Stimulated activated CD8-positive, alpha-beta memory T cell treated with anti-CD3 and anti-CD28 coated beads, Interleukin-4, amount 100 ng/mL, for 48 hours (primary cell): Measurements from ENCODE around the gene PLXNB1.
"Not testable (repeated sequence)": the region's sequence is repeated elsewhere in the genome, so short reads cannot be mapped to it uniquely, and the experiment has no call there.

ENCODE experiments used
- DNase-seq: peaks from one replicate; pipeline ENCODE4 v3.0.0-alpha.2; 2020

PLXNB1 gene, protein sequence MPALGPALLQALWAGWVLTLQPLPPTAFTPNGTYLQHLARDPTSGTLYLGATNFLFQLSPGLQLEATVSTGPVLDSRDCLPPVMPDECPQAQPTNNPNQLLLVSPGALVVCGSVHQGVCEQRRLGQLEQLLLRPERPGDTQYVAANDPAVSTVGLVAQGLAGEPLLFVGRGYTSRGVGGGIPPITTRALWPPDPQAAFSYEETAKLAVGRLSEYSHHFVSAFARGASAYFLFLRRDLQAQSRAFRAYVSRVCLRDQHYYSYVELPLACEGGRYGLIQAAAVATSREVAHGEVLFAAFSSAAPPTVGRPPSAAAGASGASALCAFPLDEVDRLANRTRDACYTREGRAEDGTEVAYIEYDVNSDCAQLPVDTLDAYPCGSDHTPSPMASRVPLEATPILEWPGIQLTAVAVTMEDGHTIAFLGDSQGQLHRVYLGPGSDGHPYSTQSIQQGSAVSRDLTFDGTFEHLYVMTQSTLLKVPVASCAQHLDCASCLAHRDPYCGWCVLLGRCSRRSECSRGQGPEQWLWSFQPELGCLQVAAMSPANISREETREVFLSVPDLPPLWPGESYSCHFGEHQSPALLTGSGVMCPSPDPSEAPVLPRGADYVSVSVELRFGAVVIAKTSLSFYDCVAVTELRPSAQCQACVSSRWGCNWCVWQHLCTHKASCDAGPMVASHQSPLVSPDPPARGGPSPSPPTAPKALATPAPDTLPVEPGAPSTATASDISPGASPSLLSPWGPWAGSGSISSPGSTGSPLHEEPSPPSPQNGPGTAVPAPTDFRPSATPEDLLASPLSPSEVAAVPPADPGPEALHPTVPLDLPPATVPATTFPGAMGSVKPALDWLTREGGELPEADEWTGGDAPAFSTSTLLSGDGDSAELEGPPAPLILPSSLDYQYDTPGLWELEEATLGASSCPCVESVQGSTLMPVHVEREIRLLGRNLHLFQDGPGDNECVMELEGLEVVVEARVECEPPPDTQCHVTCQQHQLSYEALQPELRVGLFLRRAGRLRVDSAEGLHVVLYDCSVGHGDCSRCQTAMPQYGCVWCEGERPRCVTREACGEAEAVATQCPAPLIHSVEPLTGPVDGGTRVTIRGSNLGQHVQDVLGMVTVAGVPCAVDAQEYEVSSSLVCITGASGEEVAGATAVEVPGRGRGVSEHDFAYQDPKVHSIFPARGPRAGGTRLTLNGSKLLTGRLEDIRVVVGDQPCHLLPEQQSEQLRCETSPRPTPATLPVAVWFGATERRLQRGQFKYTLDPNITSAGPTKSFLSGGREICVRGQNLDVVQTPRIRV (N-terminal part only)

DNA sequence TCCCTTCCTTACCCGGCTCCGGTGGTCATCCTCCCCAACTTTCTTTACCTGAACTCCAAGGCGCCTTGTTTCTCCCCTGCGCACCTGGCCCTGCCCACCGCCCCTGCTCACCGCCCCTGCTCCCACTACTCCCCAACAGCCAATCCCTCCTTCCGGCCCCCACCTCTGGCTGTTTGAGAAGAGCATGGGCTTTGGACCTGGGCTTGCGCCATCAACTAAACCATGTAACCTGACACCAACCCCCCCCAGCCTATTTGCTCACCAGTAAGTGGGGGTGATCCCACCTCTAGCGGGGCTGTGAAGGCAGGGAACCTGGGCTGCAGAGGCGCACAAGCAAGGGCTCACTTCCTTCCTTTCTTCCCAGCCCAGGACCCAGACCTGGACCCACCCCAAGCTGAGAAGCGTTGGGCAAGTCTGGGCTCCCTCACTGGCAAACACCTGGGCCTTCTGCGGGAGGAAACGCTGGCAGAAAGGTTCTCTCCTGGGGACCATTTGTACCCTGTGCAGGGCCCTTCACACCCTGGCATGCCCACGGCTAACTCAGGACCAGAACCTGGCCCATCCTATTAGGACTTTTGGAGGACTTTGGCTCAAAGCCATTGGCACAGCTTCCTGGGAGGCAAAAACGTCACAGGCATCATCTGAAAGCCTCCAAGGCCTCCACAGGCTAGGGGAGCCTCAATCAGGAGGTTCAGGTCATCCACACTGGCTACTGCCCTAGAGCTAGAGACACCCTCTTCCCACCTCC lies at the start of gene PLXNB1:
PLXNB1 (minus strand) TSS at position 127 of the 748 bp plus-strand sequence. CDS start 5,475 bp downstream, outside the sequence.
- DNase-seq: no peak

- peak; percentile 66 for DNase-seq
These were observed 49.0 kb upstream of the PLXNB1 start for GRCh38 chr3:48478626-48479555.

DNA sequence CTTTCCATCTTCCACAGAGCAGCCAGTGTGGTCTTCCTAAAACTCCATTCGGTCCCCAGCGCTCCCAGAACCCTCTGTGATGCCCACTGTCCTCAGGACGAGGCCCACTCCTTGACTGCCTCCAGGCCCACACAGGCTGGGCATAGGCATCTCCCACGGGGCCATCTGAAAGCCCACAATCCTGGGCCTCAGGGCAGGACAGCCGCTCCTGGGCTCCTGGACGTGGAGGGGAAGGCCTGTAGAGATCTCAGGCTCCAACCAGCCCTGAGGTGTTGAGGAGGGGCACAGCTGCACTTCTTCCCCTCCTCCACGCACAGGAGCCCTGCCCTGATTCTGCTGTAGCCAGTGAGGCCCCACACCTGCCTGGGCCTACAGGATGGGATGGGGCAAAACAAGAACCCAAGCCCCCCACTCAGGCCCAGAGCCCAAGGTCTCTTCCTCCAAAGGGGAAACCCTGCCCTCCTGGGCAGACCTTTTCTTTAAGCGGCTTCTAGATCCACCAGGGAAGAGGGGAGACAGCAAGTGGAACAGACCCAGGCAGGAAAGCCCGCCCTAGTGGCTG lies 48.2 kb upstream of the PLXNB1 start:
- DNase-seq: no peak

DNA sequence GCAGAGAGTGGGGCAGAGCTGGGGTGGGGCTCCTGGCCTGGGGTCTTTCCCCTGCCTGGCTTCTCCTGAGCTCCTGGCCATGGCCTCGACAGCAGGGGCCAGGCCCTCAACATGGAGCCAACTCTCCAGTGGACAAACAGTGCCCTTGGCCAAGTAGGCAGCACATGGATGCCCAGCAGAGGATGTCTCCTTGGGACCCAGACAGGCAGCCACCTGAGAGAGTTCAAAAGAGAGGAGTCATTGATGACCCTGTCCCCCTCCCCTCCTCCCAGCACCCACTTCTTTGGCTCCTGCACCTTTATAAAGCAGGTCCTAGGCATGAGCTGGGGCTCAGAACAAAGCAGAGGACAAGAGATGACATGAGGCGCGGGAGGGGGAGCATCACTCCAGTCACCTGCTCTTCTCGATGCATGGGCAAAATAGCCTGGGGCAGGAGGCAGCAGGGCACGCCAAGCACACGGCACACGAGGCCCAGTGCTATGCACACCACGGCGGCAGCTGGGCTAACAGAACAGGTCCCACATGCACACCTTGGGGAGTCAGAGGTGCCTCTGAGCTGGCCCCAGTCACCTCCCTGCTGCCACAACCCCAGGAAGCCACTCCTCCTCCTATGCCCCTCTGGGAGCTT lies 46.7 kb upstream of the PLXNB1 start:
- no peak for DNase-seq

- DNase-seq: no peak
These were observed 45.3 kb upstream of the PLXNB1 start for GRCh38 chr3:48475188-48475587.

DNA sequence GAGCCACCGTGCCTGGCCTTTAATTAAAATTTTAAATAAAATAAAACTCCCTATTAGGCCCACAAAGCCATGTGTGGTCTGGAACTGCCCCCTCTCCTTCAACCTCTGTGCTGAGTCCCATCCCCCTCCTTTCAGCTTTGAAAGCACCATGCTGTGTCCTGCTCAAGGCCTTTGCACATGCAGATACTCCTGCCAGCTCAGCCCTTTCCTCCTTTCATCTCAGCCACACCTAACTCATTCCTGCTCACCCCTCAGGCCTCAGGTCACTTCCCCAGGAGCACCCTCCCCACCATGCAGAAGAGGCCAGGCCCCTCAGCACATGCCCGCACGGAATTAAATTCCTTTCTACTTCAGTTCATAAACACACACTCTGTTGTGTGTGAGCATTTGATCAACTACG lies 44.7 kb upstream of the PLXNB1 start:
- DNase-seq: no peak

GRCh38 chr3:48474031-48474430 lies 44.1 kb upstream of the PLXNB1 start:
- DNase-seq: not testable (repeated sequence)

GRCh38 chr3:48473617-48473952 lies 43.7 kb upstream of the PLXNB1 start:
- DNase-seq: no peak

DNA sequence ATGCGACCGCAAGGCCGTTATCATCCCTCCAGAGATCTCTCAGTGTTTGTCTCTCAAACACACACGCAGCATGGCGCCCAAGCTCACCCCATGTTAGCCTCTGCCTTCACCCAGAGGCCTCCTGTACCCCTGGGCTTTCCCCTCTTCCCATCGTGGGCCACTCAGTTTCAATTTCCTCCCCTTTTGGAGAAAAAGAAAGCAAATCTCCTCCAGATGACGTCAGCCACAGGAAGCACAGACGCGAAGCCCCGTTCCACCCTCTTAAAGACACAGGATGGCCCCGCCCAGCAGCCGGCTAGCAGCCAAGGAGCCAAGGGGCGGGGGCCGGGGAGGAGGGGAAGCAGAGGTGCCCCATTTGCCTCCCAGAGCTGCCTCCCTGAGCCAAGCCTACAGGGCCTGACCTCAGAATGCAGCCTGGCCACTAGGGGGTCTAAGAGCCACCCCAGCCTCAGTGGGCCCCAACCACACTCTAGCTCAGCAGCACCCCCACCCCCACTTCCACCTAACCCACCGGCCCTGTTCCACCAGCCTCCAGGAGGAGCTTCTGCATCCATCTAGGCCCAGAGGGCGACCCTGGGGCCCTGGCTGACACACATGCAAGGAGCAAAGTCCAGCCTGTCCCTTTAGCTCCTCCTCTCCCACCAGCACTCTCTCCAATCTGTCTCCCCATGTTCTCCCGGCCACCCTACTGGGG lies 43.2 kb upstream of the PLXNB1 start:
- peak; percentile 96 for DNase-seq

DNA sequence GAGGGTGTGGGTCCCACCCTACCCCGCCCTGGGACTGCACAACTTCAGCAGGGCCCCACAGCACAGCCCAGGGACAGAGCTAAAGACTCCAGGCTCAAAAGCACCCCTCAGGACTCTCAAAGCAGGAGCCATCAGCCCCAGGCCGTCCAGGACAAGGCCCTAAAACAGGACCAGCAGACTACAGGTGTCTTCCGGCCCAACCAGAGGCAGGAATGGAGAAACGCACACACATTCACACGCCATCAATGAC lies 42.7 kb upstream of the PLXNB1 start:
- no peak for DNase-seq

DNA sequence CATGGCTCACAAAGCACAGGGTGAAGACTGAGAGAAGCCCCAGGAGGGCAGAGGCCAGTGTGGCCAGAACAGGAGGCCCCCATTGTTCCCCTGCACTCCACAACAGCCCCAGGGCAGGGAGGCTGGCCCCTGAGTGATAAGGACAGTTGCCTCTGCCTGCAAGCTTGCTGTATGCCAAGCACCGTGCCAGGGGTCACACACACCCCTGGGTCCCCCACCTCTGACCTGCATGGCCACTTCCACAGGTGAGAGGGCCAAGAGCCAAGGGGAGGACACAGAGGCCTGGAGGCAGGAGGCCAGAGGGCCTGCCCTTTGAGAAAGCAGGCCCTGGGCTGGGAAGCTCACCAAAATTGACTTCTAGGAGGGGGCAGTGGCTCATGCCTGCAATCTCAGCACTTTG lies 40.4 kb upstream of the PLXNB1 start:
- no peak for DNase-seq

GRCh38 chr3:48469046-48469915 lies 39.4 kb upstream of the PLXNB1 start:
- no peak for DNase-seq

GRCh38 chr3:48468329-48468731 lies 38.4 kb upstream of the PLXNB1 start:
- DNase-seq: no peak

- no peak for DNase-seq
These were observed 37.8 kb upstream of the PLXNB1 start for GRCh38 chr3:48467473-48468267.

GRCh38 chr3:48467110-48467454 lies 37.2 kb upstream of the PLXNB1 start:
- no peak for DNase-seq

GRCh38 chr3:48466386-48467109 lies 36.7 kb upstream of the PLXNB1 start:
- no peak for DNase-seq

DNA sequence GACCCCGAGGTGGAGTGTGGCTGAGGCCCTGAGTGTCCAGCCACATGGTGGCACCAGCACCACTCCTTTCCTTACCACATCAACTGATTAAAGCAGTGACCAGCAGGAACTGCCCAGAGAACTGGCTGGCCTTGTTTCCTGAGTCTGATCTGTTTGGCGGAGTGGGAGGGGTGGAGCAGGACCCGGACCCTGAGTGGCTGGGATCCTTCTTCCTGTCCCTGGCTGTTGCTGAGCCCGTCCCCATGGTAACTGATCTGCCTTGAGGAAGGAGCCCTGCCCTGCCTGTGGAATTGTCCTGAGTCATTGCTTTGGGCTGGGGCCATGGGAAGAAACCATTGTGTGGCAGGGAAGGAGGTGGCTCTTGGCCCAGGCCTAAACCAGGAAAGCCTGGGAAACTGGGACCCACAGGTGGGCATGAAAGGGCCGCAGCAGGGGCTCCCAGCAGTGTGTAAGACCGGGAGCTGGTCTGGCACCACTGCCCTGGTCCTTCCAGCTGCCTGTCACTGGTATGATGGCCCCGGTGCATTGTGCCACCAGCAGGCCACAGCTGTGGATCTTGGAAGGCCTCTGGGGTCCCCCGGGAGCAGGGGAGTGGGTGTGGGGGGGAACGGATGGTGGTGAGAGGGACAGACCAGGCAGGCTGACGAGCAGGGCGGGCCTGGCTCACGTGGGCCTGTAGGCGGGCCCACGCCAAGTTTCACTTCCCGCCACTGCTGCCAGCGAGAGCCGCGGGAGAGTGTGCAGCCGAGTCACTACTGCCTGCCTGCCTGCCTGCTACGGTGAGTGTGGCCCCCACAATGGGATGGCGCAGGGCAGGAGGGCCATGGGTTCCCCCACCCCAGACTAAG lies 35.9 kb upstream of the PLXNB1 start:
- peak; percentile 84 for DNase-seq
